Measurements from ENCODE around the gene SUPT7L.
"Not testable (repeated sequence)": the region's sequence is repeated elsewhere in the genome, so short reads cannot be mapped to it uniquely, and the experiment has no call there.

Gene SUPT7L

DNA sequence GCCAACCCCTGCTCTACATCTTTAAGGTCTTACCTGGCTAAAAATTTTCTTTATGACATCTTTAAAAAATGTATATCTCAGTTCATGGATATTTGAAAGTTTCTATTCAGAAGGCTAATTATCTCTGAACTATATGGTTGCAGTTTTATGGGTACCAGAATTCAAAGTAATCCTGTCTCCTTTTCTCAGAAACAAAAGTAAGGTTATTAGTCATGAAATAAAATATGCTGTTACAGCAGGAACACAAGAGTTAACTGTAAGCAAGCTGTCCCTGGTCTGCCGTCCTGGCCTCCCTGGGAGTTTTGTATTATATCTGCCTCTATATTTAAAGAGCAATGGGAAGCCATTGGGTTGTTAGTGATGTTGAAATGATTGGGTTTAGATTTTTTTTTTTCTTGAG lies 34.2 kb upstream of the SUPT7L start:
- Histone ChIP-seq H3K27me3 (ENCODE audit: insufficient read depth, low read depth, severe bottlenecking) (no peaks in the 10 kb centered on the region), H3K36me3 (peaks cover 25% of the 10 kb centered on the region), H3K4me3 (ENCODE audit: low read depth, low read length) (no peak overlapping the region), H3K27ac (no peak overlapping the region), H3K9me3 (ENCODE audit: severe bottlenecking) (no peaks in the 10 kb centered on the region)
- TF ChIP-seq, protein P1, sequence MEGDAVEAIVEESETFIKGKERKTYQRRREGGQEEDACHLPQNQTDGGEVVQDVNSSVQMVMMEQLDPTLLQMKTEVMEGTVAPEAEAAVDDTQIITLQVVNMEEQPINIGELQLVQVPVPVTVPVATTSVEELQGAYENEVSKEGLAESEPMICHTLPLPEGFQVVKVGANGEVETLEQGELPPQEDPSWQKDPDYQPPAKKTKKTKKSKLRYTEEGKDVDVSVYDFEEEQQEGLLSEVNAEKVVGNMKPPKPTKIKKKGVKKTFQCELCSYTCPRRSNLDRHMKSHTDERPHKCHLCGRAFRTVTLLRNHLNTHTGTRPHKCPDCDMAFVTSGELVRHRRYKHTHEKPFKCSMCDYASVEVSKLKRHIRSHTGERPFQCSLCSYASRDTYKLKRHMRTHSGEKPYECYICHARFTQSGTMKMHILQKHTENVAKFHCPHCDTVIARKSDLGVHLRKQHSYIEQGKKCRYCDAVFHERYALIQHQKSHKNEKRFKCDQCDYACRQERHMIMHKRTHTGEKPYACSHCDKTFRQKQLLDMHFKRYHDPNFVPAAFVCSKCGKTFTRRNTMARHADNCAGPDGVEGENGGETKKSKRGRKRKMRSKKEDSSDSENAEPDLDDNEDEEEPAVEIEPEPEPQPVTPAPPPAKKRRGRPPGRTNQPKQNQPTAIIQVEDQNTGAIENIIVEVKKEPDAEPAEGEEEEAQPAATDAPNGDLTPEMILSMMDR (IDR thresholded peaks at IDR 0.05; ENCODE audit: low read depth, low read length), result no peak
- no peak for DNase-seq

DNA sequence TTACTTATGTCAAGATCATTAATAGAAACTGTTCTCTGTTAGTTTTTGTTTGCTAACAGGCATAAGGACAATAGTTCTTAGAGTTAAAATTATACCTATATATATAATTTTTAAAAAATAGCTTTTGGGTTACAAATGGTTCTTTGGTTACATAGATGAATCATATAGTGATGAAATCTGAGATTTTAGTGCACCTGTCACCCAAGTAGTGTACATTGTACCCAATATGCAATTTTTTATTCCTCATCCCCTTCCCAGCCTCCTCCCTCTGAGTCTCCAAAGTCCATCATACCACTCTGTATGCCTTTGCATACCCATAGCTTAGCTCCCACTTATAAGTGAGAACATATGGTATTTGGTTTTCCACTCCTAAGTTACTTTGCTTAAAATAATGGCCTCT lies 26.6 kb upstream of the SUPT7L start:
- Histone ChIP-seq H3K36me3 (peaks cover 35% of the 10 kb centered on the region), H3K27ac (no peak overlapping the region), H3K4me3 (ENCODE audit: low read depth, low read length) (no peak overlapping the region), H3K9me3 (ENCODE audit: severe bottlenecking) (no peaks in the 10 kb centered on the region), H3K27me3 (ENCODE audit: insufficient read depth, low read depth, severe bottlenecking) (no peaks in the 10 kb centered on the region)
- TF ChIP-seq, protein P1 (IDR thresholded peaks at IDR 0.05; ENCODE audit: low read depth, low read length), result no peak
- DNase-seq, result no peak

DNA sequence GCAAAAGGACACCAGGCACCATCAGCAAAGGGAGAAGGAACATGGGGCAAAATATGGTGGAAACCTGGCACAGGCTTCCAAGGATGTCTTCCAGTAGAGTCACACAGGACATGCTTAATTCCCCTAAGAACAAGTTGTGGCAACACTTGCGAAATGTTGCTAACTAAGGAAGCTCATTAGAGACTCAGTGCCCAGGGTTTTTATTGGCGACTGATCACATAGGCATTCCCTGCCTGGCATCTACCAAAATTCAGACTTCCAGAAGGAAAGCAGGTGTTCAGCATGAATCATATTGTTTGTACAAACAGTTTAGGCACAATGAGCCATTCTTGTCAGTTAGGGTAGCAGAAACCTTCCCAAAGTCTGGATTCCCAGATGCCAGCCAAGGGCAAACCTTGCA lies 26.0 kb upstream of the SUPT7L start:
- no peak for DNase-seq
- H3K4me3 ChIP-seq (ENCODE audit: low read depth, low read length), result no peak overlapping the region
- H3K27ac ChIP-seq, result no peak overlapping the region
- peaks cover 37% of the 10 kb centered on the region for H3K36me3 ChIP-seq
- no peaks in the 10 kb centered on the region for H3K9me3 ChIP-seq (ENCODE audit: severe bottlenecking)
- TF ChIP-seq, protein P1 (IDR thresholded peaks at IDR 0.05; ENCODE audit: low read depth, low read length), result no peak
- H3K27me3 ChIP-seq (ENCODE audit: insufficient read depth, low read depth, severe bottlenecking), result no peaks in the 10 kb centered on the region

DNA sequence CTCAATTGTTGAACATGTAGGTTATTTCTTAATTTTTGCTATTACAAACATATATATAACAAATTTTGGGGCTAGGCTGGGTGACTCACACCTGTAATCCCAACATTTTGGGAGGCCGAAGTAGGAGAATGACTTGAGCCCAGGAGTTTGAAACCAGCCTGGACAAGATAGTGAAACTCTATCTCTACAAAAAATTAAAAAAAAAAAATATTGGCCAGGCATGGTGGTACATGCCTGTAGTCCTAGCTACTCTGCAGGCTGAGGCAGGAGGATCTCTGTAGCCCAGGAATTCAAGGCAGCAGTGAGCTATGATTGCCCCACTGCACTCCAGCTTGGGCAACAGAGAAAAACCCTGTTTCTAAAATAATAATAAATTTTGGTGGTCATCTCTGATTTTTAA lies 23.8 kb upstream of the SUPT7L start:
- Histone ChIP-seq H3K9me3 (ENCODE audit: severe bottlenecking) (no peaks in the 10 kb centered on the region), H3K36me3 (peaks cover 48% of the 10 kb centered on the region), H3K27me3 (ENCODE audit: insufficient read depth, low read depth, severe bottlenecking) (no peaks in the 10 kb centered on the region), H3K4me3 (ENCODE audit: low read depth, low read length) (no peak overlapping the region), H3K27ac (no peak overlapping the region)
- no peak for DNase-seq
- TF ChIP-seq, protein P1 (IDR thresholded peaks at IDR 0.05; ENCODE audit: low read depth, low read length), result no peak

DNA sequence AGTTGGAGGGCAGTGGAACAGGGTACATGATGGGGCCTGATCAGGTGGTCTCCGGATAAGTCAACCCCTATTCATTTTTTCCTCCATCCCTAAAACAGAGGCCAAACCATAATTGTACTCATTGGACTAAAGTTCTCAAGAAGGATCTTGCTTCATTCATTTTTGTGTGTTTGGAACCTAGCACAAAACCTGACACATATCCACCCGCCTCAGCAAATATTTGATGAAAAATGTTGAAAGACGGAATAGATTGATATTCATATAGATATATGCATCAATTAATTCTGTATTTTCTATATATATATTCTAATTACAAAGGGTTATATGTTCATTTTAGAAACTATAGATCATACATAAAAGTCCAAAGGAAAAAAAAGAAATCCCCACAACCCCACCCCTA lies 22.2 kb upstream of the SUPT7L start:
- Histone ChIP-seq H3K27ac (no peak overlapping the region), H3K27me3 (ENCODE audit: insufficient read depth, low read depth, severe bottlenecking) (no peaks in the 10 kb centered on the region), H3K36me3 (peaks cover 48% of the 10 kb centered on the region), H3K4me3 (ENCODE audit: low read depth, low read length) (no peak overlapping the region), H3K9me3 (ENCODE audit: severe bottlenecking) (no peaks in the 10 kb centered on the region)
- TF ChIP-seq, protein P1 (IDR thresholded peaks at IDR 0.05; ENCODE audit: low read depth, low read length), result no peak
- no peak for DNase-seq

DNA sequence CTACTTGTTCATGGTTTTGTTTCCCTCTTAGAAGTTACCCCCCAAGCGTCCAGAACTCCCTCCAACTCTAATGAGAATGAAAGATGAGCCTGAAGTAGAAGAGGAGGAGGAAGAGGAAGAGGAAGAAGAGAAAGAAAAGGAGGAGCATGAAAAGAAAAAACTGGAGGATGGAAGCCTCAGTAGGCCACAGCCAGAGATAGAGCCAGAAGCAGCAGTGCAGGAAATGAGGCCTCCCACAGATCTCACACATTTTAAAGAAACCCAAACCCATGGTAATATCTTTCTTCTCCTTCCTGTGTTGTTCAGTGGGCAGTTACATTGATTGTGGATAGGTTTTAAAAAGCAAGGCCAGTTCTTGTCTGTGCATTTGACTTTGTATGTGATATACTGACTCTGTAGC lies 21.6 kb upstream of the SUPT7L start:
- peaks cover 48% of the 10 kb centered on the region for H3K36me3 ChIP-seq
- not testable (repeated sequence) for DNase-seq; H3K27me3 ChIP-seq (ENCODE audit: insufficient read depth, low read depth, severe bottlenecking); H3K4me3 ChIP-seq (ENCODE audit: low read depth, low read length); H3K9me3 ChIP-seq (ENCODE audit: severe bottlenecking); H3K27ac ChIP-seq

Measured in WERI-Rb-1 (cell line).